ENCODE measurements around the gene TLR5.

Gene TLR5

GRCh38 chr1:223118418-223118817 lies 24.6 kb downstream of the TLR5 start:
- TF ChIP-seq, protein P1, sequence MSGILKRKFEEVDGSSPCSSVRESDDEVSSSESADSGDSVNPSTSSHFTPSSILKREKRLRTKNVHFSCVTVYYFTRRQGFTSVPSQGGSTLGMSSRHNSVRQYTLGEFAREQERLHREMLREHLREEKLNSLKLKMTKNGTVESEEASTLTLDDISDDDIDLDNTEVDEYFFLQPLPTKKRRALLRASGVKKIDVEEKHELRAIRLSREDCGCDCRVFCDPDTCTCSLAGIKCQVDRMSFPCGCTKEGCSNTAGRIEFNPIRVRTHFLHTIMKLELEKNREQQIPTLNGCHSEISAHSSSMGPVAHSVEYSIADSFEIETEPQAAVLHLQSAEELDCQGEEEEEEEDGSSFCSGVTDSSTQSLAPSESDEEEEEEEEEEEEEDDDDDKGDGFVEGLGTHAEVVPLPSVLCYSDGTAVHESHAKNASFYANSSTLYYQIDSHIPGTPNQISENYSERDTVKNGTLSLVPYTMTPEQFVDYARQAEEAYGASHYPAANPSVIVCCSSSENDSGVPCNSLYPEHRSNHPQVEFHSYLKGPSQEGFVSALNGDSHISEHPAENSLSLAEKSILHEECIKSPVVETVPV (CRISPR knock-in tag; IDR thresholded peaks at IDR 0.05): no peak
- TF ChIP-seq SNAI2 (CRISPR knock-in tag; IDR thresholded peaks at IDR 0.05): no peak
- TF ChIP-seq RARB (CRISPR knock-in tag; IDR thresholded peaks at IDR 0.05): no peak
- TF ChIP-seq PATZ1 (CRISPR knock-in tag; IDR thresholded peaks at IDR 0.05; ENCODE audit: borderline replicate concordance): no peak
- no peak for TF ChIP-seq ISL1 (CRISPR knock-in tag; IDR thresholded peaks at IDR 0.05)
- TF ChIP-seq, protein P2, sequence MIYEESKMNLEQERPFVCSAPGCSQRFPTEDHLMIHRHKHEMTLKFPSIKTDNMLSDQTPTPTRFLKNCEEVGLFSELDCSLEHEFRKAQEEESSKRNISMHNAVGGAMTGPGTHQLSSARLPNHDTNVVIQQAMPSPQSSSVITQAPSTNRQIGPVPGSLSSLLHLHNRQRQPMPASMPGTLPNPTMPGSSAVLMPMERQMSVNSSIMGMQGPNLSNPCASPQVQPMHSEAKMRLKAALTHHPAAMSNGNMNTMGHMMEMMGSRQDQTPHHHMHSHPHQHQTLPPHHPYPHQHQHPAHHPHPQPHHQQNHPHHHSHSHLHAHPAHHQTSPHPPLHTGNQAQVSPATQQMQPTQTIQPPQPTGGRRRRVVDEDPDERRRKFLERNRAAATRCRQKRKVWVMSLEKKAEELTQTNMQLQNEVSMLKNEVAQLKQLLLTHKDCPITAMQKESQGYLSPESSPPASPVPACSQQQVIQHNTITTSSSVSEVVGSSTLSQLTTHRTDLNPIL (CRISPR knock-in tag; IDR thresholded peaks at IDR 0.05; ENCODE audit: low read depth): no peak
- TF ChIP-seq, protein P3, sequence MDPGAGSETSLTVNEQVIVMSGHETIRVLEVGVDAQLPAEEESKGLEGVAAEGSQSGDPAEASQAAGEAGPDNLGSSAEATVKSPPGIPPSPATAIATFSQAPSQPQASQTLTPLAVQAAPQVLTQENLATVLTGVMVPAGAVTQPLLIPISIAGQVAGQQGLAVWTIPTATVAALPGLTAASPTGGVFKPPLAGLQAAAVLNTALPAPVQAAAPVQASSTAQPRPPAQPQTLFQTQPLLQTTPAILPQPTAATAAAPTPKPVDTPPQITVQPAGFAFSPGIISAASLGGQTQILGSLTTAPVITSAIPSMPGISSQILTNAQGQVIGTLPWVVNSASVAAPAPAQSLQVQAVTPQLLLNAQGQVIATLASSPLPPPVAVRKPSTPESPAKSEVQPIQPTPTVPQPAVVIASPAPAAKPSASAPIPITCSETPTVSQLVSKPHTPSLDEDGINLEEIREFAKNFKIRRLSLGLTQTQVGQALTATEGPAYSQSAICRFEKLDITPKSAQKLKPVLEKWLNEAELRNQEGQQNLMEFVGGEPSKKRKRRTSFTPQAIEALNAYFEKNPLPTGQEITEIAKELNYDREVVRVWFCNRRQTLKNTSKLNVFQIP (CRISPR knock-in tag; IDR thresholded peaks at IDR 0.05; ENCODE audit: borderline replicate concordance, low read depth): no peak
- TF ChIP-seq TSHZ2 (CRISPR knock-in tag; IDR thresholded peaks at IDR 0.05): no peak
- no peak for TF ChIP-seq ZNF70 (CRISPR knock-in tag; IDR thresholded peaks at IDR 0.05)
- no peak for TF ChIP-seq PPARA (CRISPR knock-in tag; IDR thresholded peaks at IDR 0.05; ENCODE audit: borderline replicate concordance)
- TF ChIP-seq ZFP30 (CRISPR knock-in tag; IDR thresholded peaks at IDR 0.05): no peak
- TF ChIP-seq GLIS3 (CRISPR knock-in tag; IDR thresholded peaks at IDR 0.05): no peak
- no peak for TF ChIP-seq ZNF565 (CRISPR knock-in tag; conservative IDR thresholded peaks at IDR 0.05; ENCODE audit: low read depth)
- no peak for TF ChIP-seq TOX (CRISPR knock-in tag; IDR thresholded peaks at IDR 0.05; ENCODE audit: borderline replicate concordance)
- ATAC-seq: no peak

- ATAC-seq: no peak
- TF ChIP-seq PPARA (CRISPR knock-in tag; IDR thresholded peaks at IDR 0.05; ENCODE audit: borderline replicate concordance): no peak
- TF ChIP-seq PATZ1 (CRISPR knock-in tag; IDR thresholded peaks at IDR 0.05; ENCODE audit: borderline replicate concordance): no peak
- no peak for TF ChIP-seq GLIS3 (CRISPR knock-in tag; IDR thresholded peaks at IDR 0.05)
- TF ChIP-seq CSDC2 (CRISPR knock-in tag; IDR thresholded peaks at IDR 0.05): no peak
- TF ChIP-seq ESRRG (CRISPR knock-in tag; IDR thresholded peaks at IDR 0.05): no peak
These were observed 26.1 kb downstream of the TLR5 start for GRCh38 chr1:223116950-223117349.

DNA sequence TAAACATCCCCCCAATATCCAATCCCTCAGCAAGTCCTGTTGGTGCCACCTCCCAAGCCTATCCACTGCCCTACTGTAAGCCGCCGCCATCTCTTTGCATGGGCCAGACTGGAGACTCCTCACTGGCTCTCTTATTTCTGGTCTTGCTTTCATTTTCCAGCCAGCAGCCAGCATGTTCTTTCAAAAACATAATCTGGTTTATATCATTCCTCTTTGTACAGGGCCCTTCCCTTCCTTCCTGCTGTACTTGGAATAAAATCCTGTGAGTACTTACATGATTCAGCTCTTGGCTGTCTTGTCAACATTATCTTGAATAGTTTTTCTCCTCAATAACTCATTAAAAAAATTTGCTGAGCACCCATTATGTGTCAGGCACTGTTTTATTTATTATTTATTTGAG lies 28.2 kb downstream of the TLR5 start:
- no peak for TF ChIP-seq ARNTL (CRISPR knock-in tag; IDR thresholded peaks at IDR 0.05; ENCODE audit: borderline replicate concordance, low read depth)
- TF ChIP-seq, protein P3 (CRISPR knock-in tag; IDR thresholded peaks at IDR 0.05; ENCODE audit: borderline replicate concordance, low read depth): no peak
- no peak for TF ChIP-seq PATZ1 (CRISPR knock-in tag; IDR thresholded peaks at IDR 0.05; ENCODE audit: borderline replicate concordance)
- no peak for TF ChIP-seq SNAI2 (CRISPR knock-in tag; IDR thresholded peaks at IDR 0.05)
- TF ChIP-seq RARB (CRISPR knock-in tag; IDR thresholded peaks at IDR 0.05): no peak
- no peak for TF ChIP-seq ISL1 (CRISPR knock-in tag; IDR thresholded peaks at IDR 0.05)
- no peak for TF ChIP-seq PPARA (CRISPR knock-in tag; IDR thresholded peaks at IDR 0.05; ENCODE audit: borderline replicate concordance)
- no peak for ATAC-seq
